Dedifferentiated amniotic fluid mesenchymal stem cell (primary cell): ENCODE results near the gene ARHGEF25.
"Not testable (repeated sequence)": the region's sequence is repeated elsewhere in the genome, so short reads cannot be mapped to it uniquely, and the experiment has no call there.

Experiments used
- DNase-seq: peaks from one replicate; pipeline ENCODE4 v3.0.0-alpha.2; 2016; ENCODE audit errors: extremely low spot score

The ARHGEF25 gene

DNA sequence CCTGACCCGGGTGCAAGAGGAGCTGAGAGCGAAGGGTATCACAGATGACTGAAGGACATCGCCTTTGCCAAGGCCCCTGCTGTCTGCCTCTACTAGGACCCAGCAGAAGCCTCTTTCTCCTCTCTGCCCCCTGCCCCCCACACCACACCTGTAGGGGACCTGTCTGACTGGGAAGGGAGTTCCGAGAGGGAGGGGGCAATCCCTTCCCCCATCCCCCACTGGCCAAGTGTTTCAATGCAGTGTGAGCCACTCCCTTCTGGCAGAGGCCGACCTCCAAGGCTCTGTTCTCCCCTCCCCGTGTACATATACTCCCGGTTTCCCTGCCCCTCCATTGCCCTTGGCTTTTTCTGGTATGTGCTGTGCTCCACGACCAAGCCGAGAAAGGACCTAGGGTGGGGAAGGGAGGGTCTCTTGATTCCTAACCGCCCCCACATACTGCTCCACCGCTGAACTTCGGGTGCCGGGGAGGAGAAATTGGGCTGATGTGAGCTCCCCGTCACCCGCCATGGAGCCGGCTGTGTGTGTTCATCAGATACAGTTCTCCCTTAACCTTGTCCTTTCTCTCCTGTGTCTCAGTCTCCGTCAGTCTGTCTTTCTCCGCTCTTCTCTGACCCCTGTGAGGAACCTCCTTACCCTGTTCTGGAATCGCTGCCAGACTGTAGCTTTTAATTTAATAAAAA, 2.0 kb upstream of the ARHGEF25 start:
- no peak for DNase-seq

DNA sequence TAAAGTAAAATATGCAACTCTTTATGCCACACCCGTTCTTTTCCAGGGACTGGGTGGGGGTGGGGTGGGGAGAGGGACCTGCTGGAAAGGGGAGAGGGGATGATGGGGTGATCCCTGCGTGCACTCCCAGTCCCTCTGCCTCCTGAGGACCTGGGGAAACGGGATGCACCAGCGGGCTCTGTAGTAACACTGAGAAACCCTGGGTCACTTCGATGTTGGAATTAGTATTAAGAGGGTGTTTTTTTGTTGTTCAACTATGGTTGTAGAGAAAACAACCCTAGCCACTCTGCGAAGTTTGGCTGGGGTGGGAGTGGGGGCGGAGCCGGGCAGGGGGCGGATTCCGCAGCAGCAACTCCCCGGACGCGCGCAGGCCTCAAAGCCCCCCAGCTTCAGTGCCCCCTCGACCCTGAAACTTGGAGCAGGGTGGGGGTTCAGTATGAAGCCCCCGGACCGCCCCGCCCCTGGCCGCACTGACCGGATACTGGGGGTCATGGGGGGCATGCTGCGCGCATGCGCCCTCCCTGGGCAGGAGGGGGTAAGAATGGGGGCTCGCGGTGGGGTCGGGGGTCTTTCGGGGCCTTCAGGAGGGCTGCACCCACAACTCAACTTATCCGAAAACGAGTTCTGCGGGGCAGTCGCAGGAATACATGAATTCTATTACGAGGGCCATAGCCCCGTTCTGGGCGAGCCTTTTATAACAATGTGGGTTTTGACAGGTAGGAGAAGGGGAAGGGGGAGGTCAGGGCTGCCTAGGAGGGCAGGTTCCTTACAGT, 1.3 kb upstream of the ARHGEF25 start:
- DNase-seq, result no peak

DNA sequence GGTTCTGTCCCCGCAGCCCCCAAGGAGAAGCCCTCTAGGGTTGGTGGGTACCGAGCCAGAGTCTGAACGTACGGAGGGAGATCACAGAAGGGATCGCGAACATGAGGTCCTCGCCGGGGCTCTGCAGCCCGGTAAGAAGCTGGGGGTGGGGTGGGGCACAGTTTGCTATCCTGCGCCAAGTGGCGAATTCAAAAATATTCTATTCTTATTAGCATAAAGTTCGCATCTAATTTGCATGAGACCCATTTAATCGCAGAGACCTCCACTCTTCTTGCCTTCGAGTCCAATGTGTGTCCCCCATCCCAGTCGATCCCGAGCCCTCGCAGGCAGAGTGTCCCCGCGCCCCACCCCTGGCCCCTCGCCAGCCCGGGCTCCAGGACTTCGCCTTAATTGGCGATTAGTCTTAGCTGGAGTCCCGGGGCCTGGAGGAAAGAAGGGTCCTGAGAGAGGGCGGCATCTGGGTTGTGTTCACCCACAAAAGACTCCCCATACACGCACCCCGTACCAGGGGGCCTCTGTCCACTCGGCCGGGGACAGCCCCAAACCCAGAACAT, 604 bp upstream of the ARHGEF25 start:
- no peak for DNase-seq

DNA sequence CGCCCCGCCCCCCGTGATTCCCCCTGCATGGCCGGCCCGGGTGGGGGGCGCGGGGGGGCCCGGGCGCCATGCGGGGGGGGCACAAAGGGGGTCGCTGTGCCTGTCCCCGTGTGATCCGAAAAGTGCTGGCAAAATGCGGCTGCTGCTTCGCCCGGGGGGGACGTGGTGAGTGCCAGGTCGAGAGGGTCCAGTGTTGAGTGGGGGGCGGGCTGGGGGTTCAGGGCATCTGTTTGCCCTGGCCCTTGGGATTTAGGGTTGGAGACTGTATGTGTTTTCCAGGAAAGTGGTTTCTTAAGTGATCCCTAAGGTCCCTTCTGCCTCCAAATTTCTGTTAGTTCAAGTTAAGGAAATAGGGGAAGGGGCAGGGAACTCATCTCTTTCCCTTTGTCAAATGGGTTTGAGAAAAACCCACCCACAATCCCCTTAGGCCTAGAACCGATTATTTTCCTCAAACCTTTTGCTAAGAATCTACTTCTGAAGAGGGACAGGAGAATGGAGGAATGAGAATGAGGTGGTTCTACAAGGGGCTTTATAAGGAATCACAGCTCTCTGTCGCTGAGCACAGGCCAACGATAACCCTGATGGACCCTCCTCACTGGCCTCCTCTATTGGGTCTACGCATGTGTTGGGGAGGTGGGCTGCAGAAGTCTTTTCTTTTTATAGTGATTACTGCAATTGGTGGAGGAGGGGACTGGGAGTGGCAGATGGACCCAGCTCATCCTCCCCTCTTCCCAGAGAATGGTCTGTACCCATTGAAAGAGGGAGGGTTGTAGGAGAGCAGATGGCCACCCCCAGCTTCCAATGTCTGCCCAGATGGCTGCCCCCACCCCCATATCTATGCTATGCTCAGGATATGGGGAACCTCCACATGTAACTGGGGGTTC, 834 bp downstream of the ARHGEF25 start:
- DNase-seq, result no peak

DNA sequence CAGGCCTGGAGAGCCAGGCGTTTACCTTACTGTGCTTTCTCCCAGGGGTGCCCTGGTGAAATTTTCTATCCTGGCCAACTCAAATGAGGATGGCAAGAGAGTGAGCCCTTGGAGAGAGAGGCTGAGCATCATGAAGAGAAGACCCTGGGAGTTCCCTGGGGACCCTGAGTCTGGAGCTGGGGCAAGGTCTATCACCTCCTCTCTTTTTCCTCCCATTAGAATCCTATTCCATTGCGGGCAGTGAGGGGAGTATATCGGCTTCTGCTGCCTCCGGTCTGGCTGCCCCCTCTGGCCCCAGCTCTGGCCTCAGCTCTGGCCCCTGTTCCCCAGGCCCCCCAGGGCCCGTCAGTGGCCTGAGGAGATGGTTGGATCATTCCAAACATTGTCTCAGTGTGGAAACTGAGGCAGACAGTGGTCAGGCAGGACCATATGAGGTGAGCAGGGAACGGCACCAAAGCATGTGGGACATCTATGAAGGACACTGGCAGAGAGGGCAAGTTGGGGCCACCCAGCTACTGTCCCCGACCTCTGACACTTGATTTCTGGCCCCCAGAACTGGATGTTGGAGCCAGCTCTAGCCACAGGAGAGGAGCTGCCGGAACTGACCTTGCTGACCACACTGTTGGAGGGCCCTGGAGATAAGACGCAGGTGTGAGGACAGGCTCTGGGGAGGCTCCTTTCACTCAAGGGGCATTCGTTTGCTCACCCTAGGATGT, 1.6 kb downstream of the ARHGEF25 start:
- no peak for DNase-seq

DNA sequence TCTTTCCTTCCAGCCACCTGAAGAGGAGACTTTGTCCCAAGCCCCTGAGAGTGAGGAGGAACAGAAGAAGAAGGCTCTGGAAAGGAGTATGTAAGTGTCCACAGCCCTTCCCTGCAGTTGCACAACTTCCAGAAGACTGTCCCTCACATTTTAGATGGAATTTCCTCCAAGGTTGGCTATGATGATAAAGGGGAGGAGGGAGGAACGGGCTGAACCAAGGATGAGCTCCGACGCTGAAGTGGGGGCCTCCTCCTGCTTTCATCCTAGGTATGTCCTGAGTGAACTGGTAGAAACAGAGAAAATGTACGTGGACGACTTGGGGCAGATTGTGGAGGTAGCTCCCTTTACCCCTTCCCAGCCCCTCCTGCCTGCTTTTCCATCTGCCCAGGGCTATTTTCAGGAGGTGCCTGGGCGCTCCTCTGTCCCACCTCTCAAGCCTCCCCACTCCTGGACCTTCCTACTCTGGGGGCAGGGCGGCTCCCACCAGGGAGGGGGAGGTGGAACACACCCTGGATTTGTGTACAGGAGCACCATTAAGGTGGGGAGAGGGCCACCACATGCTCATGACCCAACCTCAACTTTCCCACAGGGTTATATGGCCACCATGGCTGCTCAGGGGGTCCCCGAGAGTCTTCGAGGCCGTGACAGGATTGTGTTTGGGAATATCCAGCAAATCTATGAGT, 2.3 kb downstream of the ARHGEF25 start:
- no peak for DNase-seq

DNA sequence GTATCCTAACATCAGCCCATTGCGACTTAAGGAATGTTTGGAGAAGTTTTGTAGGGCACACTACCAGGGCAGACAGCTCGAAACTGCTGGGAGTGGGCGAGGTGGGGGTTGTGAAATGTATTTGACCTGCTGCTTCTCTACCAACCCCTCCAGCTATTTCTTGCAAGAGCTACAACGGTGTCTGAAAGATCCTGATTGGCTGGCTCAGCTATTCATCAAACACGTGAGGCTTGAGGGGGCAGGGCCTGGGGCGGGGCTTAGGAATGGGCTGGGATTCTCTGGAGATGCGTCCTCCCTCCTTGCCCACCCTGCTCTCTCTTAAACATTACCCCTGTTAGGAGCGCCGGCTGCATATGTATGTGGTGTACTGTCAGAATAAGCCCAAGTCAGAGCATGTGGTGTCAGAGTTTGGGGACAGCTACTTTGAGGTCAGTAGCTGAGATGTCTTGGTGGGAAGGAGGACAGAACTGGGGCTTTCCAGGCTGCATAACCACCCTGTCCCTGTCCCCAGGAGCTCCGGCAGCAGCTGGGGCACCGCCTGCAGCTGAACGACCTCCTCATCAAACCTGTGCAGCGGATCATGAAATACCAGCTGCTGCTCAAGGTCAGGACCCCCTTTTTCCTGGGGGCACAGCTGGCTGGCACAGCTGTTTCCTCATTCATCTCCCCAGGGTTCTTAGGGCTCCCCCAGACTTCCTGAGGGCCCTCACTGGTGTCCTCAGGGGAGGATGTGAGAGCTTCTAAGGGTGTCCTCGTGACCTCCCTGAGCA, 3.1 kb downstream of the ARHGEF25 start:
- no peak for DNase-seq

DNA sequence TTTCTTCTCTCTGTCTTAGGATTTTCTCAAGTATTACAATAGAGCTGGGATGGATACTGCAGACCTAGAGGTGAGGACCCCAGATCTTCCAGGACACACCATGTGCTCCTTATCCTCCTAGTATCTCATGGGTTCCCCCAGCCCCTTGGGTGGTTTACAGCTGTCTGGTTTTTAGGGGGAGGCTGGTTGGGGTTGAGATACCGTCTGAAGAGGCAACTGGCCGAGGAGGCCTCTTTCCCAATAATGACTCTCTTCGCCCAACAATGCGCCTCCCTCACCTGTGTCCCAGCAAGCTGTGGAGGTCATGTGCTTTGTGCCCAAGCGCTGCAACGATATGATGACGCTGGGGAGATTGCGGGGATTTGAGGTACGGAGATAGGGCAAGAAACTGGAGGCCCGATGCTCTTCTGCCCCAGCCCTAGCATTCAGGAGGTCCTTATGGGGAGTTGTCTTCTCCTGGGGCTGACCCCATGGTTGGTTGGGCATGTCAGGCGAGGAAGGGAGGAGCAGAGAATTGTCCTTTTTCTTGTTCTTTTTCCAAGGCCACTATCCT, 3.8 kb downstream of the ARHGEF25 start:
- DNase-seq, result no peak

DNA sequence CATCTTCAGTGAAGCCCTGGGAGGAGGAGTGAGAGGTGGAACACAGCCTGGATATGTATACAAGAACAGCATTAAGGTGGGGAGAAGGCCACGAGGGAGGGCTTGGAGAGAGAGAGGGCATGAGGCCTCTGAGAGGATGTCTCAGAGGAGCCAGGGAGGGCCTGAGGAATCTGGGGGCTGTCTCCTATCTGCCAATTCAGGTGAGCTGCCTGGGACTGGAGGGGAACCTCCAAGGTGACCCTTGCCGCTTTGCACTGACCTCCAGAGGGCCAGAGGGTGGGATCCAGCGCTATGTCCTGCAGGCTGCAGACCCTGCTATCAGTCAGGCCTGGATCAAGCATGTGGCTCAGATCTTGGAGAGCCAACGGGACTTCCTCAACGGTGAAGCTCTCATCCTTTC, 4.4 kb downstream of the ARHGEF25 start:
- no peak for DNase-seq

DNA sequence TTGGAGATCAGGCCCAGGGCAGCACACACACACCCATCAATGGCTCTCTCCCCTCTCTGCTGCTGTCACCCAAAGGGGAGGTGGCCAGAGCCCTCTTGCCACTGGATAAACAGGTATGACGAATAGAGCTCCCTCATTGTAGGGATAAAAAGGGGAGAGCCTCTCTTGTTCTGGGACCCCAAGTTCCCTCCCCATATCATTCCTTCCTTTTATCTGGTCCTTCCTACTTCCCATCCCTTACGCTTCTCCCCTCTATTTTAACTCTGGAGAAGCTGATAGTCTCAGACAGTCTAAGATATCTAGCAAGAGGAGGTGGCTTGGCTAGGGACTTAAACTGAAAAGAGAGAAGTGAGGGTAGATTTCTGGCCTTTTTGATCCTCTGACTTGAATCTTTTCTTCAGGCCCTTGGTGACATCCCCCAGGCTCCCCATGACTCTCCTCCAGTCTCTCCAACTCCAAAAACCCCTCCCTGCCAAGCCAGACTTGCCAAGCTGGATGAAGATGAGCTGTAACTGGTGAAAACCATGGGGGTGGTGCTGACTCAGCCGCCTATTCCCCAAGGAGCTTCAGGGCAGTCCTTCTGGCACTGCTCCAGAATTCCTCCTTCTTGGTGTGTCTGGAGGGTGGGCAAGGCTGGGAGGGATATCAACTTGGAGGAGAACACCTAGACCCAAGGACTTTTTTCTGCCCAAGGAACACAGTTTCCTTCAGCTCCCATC, 5.3 kb downstream of the ARHGEF25 start:
- DNase-seq, result no peak

DNA sequence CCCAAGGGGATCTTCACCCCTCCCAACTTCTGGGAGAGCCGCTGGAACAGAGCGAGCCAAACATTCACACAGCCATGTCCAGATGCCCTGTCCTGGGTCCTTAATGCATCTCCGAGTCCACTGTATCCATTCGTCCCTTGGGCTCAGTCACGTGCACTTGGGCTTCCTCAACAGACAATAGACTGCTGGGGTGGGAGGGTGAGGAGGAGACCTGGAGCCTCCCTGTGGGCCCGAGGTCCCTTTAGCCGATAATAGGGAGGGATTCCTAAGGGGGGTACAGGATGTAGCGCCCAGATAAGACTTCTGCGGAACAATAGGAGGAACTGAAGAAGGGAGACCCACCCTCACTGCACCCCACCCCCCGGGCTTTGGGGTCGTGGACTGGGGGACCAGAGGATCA, 6.7 kb downstream of the ARHGEF25 start:
- no peak for DNase-seq

DNA sequence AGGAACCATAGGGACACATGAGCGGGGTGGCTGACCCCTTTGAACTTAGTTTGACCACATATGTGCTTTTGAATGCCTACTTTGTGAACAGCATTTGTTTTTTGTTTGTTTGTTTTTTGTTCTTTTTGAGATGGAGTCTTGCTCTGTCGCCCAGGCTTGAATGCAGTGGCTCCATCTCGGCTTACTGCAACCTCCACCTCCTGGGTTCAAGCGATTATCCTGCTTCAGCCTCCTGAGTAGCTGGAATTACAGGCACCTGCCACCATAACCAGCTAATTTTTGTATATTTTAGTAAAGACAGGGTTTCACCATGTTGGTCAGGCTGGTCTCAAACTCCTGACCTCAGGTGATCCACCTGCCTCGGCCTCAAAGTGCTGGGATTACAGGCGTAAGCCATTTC, 7.2 kb downstream of the ARHGEF25 start:
- DNase-seq, result not testable (repeated sequence)

DNA sequence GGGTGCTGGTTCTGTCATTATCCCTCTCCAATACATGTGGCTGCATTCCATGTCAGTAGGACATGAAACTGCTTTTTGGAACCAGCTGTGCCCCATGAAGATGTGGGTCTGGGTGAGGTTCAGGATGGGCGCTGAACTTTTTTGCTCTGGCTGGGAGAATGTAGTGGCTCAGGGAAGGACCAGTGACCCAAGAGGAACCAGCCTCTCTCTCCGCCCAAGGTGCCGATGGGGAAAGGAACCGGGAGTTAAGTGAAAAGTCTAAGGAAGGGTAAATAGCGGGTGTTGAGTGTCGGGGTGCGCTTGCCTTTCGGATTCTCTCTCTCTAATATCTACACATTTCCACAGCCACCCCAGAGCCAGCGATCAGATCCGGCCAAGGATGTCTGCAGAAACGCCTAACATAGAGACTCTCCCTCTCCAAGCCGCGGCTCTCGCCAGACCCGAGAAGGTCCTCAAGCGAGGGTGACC, 7.8 kb downstream of the ARHGEF25 start:
- no peak for DNase-seq

DNA sequence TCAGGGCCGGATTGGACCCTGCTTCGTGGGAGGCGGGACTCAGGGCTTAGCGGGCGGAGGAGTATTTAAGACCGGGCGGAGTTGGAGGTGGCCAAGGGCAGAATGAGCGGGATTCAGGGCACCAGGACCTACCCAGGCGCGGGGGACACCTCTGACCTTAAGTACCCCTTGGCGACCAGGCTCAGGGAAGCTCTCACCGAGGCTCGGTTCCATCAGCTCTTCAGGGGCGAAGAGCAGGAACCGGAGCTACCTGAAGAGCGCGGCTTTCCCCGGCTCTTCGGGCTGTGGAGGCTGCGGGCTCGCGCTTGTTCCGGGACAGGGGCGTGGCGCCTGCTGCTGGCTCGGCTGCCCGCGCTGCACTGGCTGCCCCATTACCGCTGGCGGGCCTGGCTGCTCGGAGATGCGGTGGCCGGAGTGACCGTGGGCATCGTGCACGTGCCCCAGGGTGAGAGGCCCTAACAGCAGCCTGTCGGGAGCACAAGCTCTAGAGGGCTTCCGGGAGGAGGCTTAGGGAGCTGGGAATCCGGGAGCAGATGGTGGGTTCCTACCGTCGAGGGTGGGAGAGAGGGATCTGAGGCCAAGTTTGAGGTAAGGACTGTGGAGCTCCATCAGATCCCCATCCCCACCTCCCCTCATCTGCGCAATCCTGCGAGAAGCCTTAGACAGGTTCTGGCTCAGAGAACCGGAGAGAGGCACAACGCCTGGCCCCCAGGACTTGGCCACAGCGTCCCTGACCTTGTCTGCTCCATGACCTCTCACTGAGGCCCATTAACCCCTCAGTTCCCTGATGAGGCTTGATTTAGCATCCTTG, 8.4 kb downstream of the ARHGEF25 start:
- no peak for DNase-seq

DNA sequence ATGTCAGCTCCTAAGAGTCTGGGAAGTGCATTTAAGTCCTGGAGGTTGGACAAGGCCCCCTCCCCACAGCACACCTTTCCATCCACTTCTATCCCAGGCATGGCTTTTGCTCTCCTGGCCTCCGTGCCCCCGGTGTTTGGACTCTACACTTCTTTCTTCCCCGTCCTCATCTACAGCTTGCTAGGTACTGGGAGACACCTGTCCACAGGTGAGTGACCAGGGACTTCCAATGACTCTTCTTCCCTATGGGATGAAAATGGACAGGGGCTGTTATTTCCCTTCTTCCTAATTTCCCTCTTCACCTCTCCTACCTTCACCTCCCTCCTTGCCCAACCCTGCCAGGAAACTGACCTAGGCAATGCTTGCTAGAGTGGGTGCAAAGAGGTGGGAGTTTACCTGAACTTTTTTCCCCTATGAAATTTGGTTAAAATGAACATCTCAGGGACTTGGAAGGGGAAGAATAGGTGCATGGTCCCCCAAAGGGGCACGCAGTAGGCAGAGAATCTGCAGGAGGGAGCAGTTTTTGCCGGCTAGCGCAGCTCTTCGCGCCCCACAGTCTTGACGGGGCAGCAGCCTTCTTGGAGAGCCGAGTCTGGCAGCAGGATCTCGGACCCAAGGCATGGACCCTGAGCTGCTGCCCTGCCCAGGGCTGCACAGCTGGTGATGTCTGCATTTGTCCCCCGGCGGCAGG, 9.2 kb downstream of the ARHGEF25 start:
- DNase-seq, result no peak

DNA sequence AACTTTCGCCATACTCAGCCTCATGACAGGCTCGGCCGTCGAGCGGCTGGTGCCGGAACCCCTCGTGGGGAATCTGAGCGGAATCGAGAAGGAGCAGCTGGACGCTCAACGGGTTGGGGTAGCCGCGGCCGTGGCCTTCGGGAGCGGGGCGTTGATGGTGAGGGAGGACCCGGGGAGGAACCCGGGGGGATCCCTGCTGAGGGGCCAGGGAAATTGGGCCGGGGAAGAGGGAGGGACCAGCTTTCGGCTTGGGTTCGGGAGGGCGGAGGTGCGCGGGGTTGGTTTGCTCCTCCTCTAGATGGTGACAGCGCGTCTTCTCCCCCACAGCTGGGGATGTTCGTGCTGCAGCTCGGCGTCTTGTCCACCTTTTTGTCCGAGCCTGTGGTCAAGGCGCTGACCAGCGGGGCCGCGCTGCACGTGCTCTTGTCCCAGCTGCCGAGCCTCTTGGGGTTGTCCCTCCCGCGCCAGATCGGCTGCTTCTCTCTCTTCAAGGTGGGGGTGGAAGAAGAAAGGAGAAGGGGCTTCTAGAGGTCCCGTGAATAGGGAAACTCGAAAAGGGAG, 9.8 kb downstream of the ARHGEF25 start:
- DNase-seq, result no peak
